K562 (cell line): ENCODE results near the gene UQCRH. TPM values are rescaled to one million over a fixed set of nuclear protein-coding genes. Genes with fewer than 3 reads are reported as not detected.

Experiments
- ATF3 ChIP-seq, 2 experiments: fragments of 450-650 bp in 1 of 2; sonication (generic) in 1 of 2; formaldehyde crosslinking in 1 of 2; IDR thresholded peaks in 1 of 2; conservative IDR thresholded peaks in 1 of 2; 2 replicates each; pipeline versions ENCODE4 v1.6.1 to v1.8.1; 2016 to 2023; ENCODE audit warnings: mild to moderate bottlenecking in 2 of 2, moderate library complexity in 2 of 2, inconsistent platforms in 1 of 2, missing genetic modification reagents in 1 of 2
- CEBPG ChIP-seq, 3 experiments: fragments of 200-800 bp in 1 of 3; sonication (Bioruptor generic) in 1 of 3; sonication (generic) in 1 of 3; formaldehyde crosslinking in 1 of 3; IDR thresholded peaks in 2 of 3; conservative IDR thresholded peaks in 1 of 3; 2 replicates each; pipeline versions ENCODE4 v1.6.1 to v1.8.0; 2016 to 2022; ENCODE audit warnings: missing compliant biosample characterization in 2 of 3, missing genetic modification characterization in 2 of 3, mild to moderate bottlenecking in 1 of 3, missing genetic modification reagents in 1 of 3
- ETV1 ChIP-seq: fragments of 450-650 bp; conservative IDR thresholded peaks from 2 replicates; pipeline ENCODE4 v1.6.1; 2016; ENCODE audit warnings: missing genetic modification characterization, control low read depth, low read depth, missing compliant biosample characterization
- MXD1 ChIP-seq: fragments of 250-450 bp; sonication (Bioruptor Pico); IDR thresholded peaks from 2 replicates; pipeline ENCODE4 v1.8.0; 2021; ENCODE audit warnings: borderline replicate concordance, mild to moderate bottlenecking, moderate library complexity; ENCODE audit not compliant: poor library complexity, severe bottlenecking
- MYNN ChIP-seq, 2 experiments: sonication (generic); formaldehyde crosslinking in 1 of 2; IDR thresholded peaks; 2 replicates each; pipeline versions ENCODE4 v1.5.0 to v1.6.1; 2016 to 2020; ENCODE audit warnings: antibody characterized with exemption in 1 of 2, missing genetic modification reagents in 1 of 2
- NRF1 ChIP-seq, 2 experiments: fragments of 450-650 bp; IDR thresholded peaks in 1 of 2; conservative IDR thresholded peaks in 1 of 2; 2 replicates each; pipeline ENCODE4 v1.6.1; 2014; ENCODE audit warnings: mild to moderate bottlenecking in 2 of 2
- XRCC4 ChIP-seq: IDR thresholded peaks from one replicate; pipeline ENCODE4 v1.6.1; 2011; ENCODE audit not compliant: insufficient read depth, insufficient read length; ENCODE audit errors: extremely low read depth
- ZC3H11A ChIP-seq: IDR thresholded peaks from 2 replicates; pipeline ENCODE4 v1.6.1; 2012; ENCODE audit warnings: low read depth, low read length, improper control_type of control experiment
- ZNF3 ChIP-seq: fragments of 250-450 bp; sonication (Bioruptor Pico); IDR thresholded peaks from 2 replicates; pipeline ENCODE4 v1.5.0; 2021; ENCODE audit warnings: mild to moderate bottlenecking, moderate library complexity
- ZNF354B ChIP-seq: fragments of 250-450 bp; sonication (Bioruptor Pico); IDR thresholded peaks from 2 replicates; pipeline ENCODE4 v1.4.0; 2020
- ZNF395 ChIP-seq: fragments of 200-800 bp; sonication (Bioruptor generic); IDR thresholded peaks from 2 replicates; pipeline ENCODE4 v1.6.1; 2017; ENCODE audit warnings: missing genetic modification characterization, missing compliant biosample characterization
- ZNF408 ChIP-seq: fragments of 250-450 bp; sonication (Bioruptor Pico); IDR thresholded peaks from 2 replicates; pipeline ENCODE4 v1.4.0; 2020; ENCODE audit warnings: low read depth, mild to moderate bottlenecking, moderate library complexity
- ZNF41 ChIP-seq: fragments of 250-450 bp; sonication (Bioruptor Pico); conservative IDR thresholded peaks from 2 replicates; pipeline ENCODE4 v1.4.0; 2020; ENCODE audit warnings: mild to moderate bottlenecking
- ZNF511 ChIP-seq: sonication (generic); formaldehyde crosslinking; IDR thresholded peaks from 2 replicates; pipeline ENCODE4 v1.8.0; 2022; ENCODE audit warnings: mild to moderate bottlenecking, missing genetic modification reagents
- ZNF764 ChIP-seq: fragments of 250-450 bp; sonication (Bioruptor Pico); IDR thresholded peaks from 2 replicates; pipeline ENCODE4 v1.4.0; 2020; ENCODE audit warnings: low read depth, mild to moderate bottlenecking, moderate library complexity
- polyA plus RNA-seq, 8 experiments: library from polyadenylated mRNA; depleted of rRNA in 4 of 8; stranded (reverse) in 5 of 8; unstranded in 3 of 8; fragments of >200 nt; fragmentation: Nextera tagmentation in 2 of 8; fragmentation: Illumina TruSeq in 1 of 8; extraction: Ambion mirVana in 2 of 8; extraction: Trizol in 1 of 8; gene quantifications; 2 replicates each; pipeline versions ENCODE4 v1.2.1 to v1.2.3, GENCODE V29; 2011 to 2014; ENCODE audit warnings: inconsistent platforms in 1 of 8, missing spikeins in 1 of 8
- total RNA-seq, 7 experiments: library from RNA; depleted of rRNA in 6 of 7; stranded (reverse); fragments of >200 nt in 6 of 7; fragmentation: Illumina TruSeq in 2 of 7; extraction: Trizol in 2 of 7; gene quantifications; 2 replicates each; pipeline versions ENCODE4 v1.2.1 to v1.2.3, GENCODE V29; 2011 to 2021; ENCODE audit warnings: low replicate concordance in 1 of 7
- TF ChIP-seq, protein P1 (sequence below): sonication (generic); formaldehyde crosslinking; IDR thresholded peaks from 2 replicates; pipeline ENCODE4 v1.8.1; 2023; ENCODE audit warnings: missing genetic modification reagents, mild to moderate bottlenecking, borderline replicate concordance
- TF ChIP-seq, protein P2 (sequence below): conservative IDR thresholded peaks from 2 replicates; pipeline ENCODE4 v1.6.1; 2011; ENCODE audit warnings: low read depth, mild to moderate bottlenecking, low read length; ENCODE audit not compliant: control insufficient read depth

UQCRH gene
- total and polyA plus RNA-seq, 9 of the 15 experiments (the other 6 are each of a cell fraction or from before 2014, with no cell fraction given) = 1,267 to 5,184 (median 2,410) TPM

- TF ChIP-seq, protein P1, sequence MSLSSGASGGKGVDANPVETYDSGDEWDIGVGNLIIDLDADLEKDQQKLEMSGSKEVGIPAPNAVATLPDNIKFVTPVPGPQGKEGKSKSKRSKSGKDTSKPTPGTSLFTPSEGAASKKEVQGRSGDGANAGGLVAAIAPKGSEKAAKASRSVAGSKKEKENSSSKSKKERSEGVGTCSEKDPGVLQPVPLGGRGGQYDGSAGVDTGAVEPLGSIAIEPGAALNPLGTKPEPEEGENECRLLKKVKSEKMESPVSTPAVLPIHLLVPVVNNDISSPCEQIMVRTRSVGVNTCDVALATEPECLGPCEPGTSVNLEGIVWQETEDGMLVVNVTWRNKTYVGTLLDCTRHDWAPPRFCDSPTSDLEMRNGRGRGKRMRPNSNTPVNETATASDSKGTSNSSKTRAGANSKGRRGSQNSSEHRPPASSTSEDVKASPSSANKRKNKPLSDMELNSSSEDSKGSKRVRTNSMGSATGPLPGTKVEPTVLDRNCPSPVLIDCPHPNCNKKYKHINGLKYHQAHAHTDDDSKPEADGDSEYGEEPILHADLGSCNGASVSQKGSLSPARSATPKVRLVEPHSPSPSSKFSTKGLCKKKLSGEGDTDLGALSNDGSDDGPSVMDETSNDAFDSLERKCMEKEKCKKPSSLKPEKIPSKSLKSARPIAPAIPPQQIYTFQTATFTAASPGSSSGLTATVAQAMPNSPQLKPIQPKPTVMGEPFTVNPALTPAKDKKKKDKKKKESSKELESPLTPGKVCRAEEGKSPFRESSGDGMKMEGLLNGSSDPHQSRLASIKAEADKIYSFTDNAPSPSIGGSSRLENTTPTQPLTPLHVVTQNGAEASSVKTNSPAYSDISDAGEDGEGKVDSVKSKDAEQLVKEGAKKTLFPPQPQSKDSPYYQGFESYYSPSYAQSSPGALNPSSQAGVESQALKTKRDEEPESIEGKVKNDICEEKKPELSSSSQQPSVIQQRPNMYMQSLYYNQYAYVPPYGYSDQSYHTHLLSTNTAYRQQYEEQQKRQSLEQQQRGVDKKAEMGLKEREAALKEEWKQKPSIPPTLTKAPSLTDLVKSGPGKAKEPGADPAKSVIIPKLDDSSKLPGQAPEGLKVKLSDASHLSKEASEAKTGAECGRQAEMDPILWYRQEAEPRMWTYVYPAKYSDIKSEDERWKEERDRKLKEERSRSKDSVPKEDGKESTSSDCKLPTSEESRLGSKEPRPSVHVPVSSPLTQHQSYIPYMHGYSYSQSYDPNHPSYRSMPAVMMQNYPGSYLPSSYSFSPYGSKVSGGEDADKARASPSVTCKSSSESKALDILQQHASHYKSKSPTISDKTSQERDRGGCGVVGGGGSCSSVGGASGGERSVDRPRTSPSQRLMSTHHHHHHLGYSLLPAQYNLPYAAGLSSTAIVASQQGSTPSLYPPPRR (CRISPR knock-in tag) = no peak
- TF ChIP-seq ATF3 (IDR thresholded peaks at IDR 0.05) (peak; percentile 80), ATF3 (CRISPR knock-in tag; conservative IDR thresholded peaks at IDR 0.05) (no peak), XRCC4 (no peak), ZNF511 (CRISPR knock-in tag) (no peak), ZNF395 (CRISPR knock-in tag) (no peak), MYNN (IDR thresholded peaks at IDR 0.05) (no peak), MYNN (CRISPR knock-in tag; IDR thresholded peaks at IDR 0.05) (no peak), ZC3H11A (no peak), ETV1 (tag) (no peak), MXD1 (CRISPR knock-in tag) (no peak), ZNF354B (CRISPR knock-in tag) (no peak), CEBPG (CRISPR knock-in tag; IDR thresholded peaks at IDR 0.05) (peak; percentile 83), CEBPG (tag; conservative IDR thresholded peaks at IDR 0.05 in 1 of 2, IDR thresholded peaks at IDR 0.05 in 1 of 2) (peak in 1 of 2 experiments; percentile 89; a peak in 2 of 4 replicates), ZNF408 (CRISPR knock-in tag) (no peak), ZNF3 (CRISPR knock-in tag) (no peak), NRF1 (conservative IDR thresholded peaks at IDR 0.05 in 1 of 2, IDR thresholded peaks at IDR 0.05 in 1 of 2) (no peak), ZNF764 (CRISPR knock-in tag) (no peak), ZNF41 (no peak)
- TF ChIP-seq, protein P2, sequence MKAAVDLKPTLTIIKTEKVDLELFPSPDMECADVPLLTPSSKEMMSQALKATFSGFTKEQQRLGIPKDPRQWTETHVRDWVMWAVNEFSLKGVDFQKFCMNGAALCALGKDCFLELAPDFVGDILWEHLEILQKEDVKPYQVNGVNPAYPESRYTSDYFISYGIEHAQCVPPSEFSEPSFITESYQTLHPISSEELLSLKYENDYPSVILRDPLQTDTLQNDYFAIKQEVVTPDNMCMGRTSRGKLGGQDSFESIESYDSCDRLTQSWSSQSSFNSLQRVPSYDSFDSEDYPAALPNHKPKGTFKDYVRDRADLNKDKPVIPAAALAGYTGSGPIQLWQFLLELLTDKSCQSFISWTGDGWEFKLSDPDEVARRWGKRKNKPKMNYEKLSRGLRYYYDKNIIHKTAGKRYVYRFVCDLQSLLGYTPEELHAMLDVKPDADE = no peak
Observed at GRCh38 chr1:46289134-46289494, 14.4 kb upstream of the UQCRH start (continued).
